Stimulated activated naive CD4-positive, alpha-beta T cell treated with Interleukin-2 at 50 U/mL for 16 hours (primary cell): ENCODE data around the gene HIVEP2.

ENCODE experiments used
- DNase-seq: peaks from one replicate; lab custom pipeline; 2025; lab: John Stamatoyannopoulos, UW

HIVEP2 gene

DNA sequence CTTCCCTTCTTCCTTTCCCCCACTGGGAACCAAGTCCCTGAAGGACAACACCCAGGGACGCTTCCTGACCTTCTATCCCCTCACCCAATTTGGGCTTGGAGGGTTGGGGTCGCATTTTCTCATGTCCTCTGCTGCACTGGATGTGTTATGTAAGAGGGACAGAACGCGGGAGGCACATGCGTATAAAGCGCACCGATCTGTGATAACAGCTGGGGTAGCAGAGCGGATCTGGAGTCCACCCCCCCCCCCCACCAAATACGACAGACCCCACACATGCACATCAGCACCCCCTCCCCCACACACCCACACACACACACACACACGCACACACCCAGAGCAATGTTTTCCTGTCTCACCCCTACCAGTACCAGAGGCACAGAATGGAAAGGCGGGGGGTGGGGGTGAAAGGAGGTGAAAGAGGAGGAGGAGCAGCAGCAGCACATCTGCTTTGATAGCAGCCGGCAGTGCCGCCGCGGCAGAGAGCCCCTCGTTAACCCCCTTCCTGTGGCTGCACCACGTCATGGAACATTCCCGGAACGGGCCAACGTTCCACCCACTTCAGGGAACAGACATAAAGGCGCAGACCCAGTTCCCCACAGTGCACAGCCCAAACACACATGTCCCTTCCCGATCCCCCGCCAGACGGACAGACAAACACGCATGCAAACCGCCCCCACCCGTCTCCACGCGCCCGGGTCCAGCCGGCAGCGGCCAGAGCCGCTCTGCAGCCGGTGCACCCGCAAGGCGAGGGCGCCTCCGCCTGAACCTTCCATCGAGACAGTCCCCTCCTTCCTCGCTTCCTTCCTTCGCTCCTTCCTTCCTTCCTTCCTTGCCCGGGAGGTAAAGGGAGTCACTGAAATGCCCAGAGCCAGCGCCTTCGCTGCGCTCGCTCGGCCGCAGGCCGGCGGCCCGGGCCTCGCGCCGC, 590 bp downstream of the HIVEP2 start:
- peak; percentile 92 for DNase-seq

GRCh38 chr6:142943711-142944123, 1.3 kb downstream of the HIVEP2 start:
- peak; percentile 17 for DNase-seq

GRCh38 chr6:142942805-142943227, 2.2 kb downstream of the HIVEP2 start:
- DNase-seq = no peak

GRCh38 chr6:142942238-142942637, 2.7 kb downstream of the HIVEP2 start:
- DNase-seq = no peak

GRCh38 chr6:142941018-142941417, 4.0 kb downstream of the HIVEP2 start:
- no peak for DNase-seq

- DNase-seq = no peak
Observed at GRCh38 chr6:142940487-142940886, 4.5 kb downstream of the HIVEP2 start.

- DNase-seq = no peak
Observed at GRCh38 chr6:142938510-142938909, 6.5 kb downstream of the HIVEP2 start.

DNA sequence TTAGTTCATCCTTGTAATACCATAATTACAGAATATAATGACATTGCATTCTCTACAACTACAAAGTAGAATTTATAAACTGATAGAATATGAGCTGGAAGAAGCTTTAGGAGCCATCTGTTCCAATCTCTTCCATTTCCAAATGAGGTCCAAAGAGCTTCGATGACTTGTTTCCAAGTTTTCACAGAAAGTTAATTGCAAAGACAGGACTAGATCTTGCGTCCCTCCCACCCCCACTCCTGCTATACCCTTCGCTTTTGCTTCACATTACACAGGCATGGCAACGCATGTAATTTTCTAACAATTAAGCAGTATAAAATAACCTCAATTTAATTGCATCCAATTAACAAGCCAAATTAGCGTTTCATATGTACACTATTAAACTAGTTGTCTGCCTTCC, 7.0 kb downstream of the HIVEP2 start:
- no peak for DNase-seq

GRCh38 chr6:142935553-142936517, 9.1 kb downstream of the HIVEP2 start:
- DNase-seq = peak; percentile 27

- no peak for DNase-seq
Observed at GRCh38 chr6:142934599-142934998, 10.4 kb downstream of the HIVEP2 start.

GRCh38 chr6:142934106-142934505, 10.9 kb downstream of the HIVEP2 start:
- no peak for DNase-seq

- no peak for DNase-seq
Observed at GRCh38 chr6:142933701-142934100, 11.3 kb downstream of the HIVEP2 start.

DNA sequence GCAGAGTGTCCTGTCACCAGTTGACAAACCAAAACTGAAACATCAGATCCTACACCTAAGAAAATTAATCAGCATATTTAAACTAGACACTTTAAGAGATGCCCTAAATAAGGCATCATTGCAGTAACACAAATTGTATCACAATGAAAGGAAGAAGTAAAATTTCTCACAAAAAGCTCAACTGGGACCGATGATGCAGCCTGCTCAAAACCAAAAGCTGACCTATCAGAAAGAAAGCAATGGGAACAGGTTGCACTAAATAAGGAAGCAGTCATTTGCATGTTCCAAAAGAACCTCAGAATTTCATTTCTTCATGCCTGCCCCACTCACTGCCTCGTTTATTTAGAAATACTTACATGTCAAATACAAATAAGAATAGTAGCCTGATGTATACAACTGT, 12.1 kb downstream of the HIVEP2 start:
- no peak for DNase-seq

DNA sequence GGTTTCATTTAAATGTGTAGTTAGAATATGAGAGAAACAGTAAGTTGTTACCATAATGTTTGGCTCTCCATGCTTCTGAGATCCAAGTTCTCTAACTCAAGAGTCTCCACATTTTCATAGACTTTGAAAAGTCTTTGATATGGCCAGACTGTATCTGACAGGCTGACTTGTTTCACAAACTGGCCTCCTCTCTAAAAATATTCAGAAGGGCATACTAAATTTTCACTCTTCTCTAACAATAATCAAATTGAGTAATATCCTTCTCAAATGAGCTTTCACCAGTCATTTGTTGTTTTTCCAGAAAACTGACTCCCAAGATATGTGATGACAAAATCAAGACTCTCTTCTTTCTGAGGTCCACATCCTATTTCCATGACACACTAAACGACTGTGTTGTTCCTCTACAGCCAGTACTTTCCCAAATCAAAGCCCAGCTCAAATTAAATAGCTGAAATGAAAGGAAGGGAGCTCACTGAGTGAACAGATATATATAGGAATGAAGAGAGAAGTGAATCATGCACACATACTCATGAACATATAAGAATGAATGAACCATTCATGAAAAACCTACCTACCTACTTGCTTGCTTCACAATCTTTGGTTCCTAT, 15.1 kb downstream of the HIVEP2 start:
- DNase-seq = no peak

- no peak for DNase-seq
Observed at GRCh38 chr6:142927904-142928303, 17.1 kb downstream of the HIVEP2 start.

GRCh38 chr6:142927271-142927580, 17.8 kb downstream of the HIVEP2 start:
- DNase-seq = no peak

DNA sequence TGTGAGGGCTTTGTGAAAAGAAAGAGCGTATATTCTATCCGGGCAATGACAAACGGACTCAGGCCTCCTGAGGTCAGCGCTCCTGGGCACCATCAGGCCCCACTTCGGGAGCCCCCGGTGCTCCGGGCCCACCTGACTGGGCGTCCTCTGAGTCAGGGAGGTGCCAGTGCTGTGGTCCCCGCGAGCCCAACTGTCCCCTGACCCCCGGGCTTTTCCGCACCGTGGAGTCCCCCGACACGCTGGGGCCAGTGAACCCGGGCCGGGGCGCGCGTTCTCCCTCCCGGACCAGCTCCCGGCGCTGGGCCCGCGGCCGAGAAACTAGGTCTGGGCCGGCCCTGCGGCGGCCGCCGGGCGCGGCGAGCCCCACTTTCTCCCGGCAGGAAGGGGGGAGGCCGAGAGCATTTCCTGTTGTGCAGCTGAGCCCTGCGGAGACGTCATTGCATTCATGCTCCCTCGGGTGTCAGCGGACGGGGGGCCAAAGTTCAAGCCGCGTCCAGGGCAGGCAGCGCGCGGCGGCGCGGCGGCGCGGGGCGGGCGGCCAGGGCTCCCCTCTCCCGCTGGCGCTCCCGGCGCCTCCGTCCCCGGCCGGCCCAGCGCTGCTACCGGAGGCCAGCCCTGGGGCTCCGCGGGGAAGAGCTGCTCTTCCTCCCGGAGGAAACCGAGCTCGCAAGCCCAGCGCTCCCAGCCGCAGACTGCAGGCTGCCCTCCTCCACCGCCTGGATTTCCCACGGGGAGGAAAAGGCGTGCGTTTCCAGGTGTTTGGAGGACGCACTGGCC, 18.3 kb downstream of the HIVEP2 start:
- peak; percentile 62 for DNase-seq

DNA sequence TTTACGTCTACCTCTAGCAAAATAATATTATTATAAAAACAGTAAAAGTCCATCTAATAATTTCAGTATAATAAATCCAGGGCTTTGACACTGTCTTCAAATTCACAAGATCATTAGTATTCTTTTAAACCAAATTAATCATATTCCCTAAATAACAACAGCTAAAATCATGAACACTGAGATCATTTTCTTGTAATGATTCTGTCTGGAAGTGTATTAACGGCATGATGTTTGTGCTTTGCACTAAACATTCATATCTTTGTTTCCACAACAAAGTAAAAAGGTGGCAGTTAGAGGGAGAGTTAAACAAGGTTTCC, 18.8 kb downstream of the HIVEP2 start:
- DNase-seq = no peak

GRCh38 chr6:142925575-142926110, 19.3 kb downstream of the HIVEP2 start:
- DNase-seq = no peak

DNA sequence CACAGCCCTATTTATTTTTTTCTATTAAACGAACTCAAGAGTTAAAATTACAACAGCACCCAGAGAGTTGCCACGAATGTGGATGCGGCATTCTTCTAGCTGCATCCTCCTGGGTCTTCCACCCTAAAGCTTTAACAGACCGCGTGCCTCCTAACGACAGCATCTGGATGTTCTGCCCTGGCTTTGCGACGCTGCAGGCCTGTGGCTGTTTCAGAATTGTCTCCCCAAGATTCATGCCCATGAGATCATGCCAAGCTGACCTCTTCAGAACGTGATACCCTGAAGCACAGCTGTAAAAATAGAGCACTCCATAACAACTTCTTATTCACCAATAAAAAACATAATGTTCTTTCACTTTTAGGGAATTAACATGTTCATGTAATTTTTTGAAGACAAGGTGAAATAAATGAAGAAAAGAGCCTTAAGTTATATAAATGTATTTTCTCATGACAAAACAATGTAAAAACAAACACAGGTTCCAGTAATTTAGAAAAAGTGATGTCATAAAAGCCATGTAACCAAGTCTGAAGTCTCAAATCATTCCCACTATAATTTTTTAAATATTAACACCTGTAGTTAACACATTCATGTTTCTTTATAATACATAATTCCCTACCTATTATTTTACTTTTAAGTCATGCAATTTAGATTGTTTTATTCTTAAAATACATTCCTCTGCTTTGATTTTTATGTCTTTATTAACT, 26.5 kb downstream of the HIVEP2 start:
- DNase-seq = no peak

DNA sequence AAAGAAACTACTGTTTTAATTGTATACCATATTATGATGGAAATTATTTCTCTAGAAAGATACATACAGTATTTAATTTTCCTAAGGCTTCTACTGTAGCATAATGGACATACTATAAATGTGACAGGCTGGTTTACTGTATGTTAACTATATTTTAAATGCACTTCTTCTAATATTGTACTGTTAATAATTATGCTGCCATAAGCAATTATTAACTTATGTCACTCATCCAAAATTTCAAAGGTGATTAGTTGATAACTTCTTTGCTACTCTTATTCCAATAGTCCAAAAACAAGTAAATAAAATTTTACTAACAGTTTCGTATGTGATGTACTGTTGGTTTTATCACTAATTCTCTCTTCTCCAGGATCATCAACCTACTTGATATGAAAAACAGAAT, 28.1 kb downstream of the HIVEP2 start:
- no peak for DNase-seq
